Fibroblast of peridontal ligament (primary cell): Measurements from ENCODE around the gene DAP.
"Not testable (repeated sequence)": the region's sequence is repeated elsewhere in the genome, so short reads cannot be mapped to it uniquely, and the experiment has no call there.

Experiments
- DNase-seq: peaks from one replicate; pipeline ENCODE4 v3.0.0-alpha.2; 2010; ENCODE audit errors: extremely low read depth

Gene DAP

DNA sequence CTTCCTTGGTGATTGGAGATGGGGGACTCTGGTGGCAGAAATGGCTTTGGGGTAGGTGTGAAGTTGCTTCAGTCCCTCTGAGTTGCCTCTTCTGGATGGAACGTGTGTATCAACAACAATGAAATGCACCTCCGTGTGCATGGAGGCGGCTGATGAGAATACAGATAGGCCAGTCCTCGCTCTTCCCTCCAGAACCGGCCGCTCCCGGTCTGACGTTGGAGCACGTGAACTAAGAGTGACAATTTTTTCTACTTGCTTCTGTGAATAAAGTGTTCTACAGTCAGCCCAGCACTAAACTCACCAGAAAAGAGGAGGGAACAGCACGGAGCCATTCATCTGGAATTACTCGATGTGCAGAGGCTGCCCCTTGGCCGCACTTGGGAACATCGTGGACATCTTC lies 106.5 kb downstream of the DAP start:
- DNase-seq: no peak

DNA sequence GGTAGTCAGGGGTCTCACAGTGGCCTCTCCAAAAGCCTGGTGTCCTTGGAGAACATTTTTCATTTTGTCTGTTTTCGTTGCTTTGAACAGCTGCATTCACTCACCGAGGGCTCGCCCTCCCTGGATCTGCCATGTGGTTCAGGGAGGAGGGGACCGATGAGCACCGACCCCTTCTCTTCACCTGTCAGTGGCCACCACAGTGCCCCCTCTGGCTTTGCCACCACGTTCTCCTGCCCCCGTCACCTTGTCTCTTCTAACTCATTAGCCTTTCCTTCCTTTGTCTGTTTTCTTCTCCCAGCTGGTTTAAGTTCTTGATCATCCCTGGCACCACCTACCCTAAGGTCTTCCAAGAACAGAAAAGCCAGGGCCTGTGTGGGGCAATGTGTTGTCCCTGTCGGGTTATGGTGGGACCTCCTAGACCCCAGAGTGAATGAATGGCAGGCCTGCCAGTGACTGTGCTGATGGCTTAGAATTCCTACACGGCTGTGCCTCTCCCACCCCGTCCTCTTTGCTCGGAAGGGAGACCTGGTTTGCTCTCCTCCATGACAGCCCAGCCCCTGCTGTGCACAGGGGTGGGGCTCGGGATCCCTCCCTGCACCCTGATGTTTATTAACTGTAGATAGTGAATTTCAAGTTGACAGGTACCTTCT lies 107.2 kb downstream of the DAP start:
- no peak for DNase-seq

DNA sequence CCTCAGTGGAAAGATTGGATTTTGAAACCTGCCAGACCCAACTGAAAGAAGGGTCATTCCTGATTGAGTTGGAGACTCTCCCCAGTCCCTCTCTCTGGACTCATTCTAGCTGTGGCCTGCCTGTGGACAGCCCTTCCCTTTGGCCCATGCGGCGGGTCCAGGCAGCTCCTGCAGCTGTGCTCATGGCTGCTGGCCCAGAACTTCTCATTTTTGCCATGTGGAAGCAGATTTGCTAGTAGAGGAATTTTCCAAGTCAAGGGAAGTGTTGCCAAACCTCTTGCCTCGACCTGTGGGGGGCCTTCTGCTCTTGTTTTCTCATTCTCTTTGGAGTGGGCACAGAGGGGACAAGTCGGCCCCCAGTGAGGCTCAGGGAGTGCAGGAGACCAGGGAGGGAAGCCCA lies 108.0 kb downstream of the DAP start:
- peak; percentile 62 for DNase-seq

DNA sequence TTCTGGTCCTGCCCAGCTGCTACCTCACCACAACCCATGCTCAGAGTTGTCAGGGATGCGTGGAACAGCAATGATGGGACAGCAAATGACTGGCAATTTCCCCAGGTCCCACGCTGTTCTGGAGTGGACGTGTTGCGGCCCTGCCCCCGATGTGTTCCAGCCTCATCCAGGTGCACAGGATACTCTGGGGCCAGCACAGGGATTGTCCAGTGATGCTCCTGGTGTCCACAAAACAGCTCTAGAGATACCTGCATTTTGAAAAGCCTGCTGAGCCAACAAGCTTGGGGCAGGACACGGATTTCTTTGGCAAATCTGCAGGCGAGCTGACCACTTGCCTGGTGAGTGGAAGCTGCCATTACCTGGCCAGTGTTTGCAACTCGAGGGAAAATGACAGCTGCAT lies 108.4 kb downstream of the DAP start:
- no peak for DNase-seq

DNA sequence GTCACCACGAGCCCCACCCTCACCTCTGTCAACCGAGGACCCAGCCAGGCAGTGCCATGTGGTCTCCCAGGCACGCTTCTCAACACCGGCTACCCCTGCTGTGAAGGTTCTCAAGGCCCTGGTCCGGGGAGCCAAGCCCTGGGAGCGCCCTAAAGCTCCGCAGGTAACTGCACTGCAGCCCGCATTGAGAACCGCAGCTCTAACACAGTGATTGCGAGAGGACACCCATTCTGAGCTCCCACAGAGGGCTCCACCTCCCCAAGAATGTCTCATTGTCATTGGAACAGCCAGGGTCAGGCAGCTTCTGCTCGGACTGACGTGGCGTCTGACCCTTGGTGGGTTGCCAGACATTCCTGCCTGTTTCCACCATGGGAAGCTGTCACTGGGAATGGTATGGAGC lies 108.9 kb downstream of the DAP start:
- no peak for DNase-seq

DNA sequence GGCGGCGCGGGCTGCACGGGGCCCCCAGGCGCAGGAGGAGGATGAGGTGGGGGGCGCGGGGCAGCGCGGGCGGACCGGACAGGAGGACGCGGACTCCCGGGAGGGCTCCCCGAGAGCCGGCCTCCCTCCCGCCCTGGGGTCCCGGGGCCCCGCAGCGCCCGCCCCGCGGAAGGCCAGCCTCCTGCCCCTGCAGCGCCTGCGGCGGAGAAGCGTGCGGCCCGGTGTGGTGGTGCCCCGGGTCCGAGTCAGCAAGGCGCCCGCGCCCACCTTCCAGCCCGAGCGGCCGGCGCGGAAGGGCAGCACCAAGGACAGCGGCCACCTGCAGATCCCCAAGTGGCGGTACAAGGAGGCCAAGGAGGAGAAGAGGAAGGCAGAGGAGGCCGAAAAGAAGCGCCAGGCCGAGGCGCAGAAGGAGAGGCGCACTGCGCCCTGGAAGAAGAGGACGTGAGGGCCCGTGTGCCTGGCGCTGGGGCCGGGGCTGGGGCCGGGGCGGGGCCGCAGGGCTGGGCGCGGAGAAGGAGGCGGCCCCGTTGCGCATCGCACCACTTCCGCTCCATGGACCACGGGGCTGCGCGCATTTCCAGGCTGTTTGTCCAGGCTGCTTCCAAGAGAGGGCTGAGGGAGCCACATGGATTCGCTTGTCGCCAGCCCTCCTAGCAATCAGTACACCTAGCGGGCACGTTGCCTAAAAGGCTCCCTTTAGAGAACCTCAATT lies 111.2 kb downstream of the DAP start:
- DNase-seq: no peak

DNA sequence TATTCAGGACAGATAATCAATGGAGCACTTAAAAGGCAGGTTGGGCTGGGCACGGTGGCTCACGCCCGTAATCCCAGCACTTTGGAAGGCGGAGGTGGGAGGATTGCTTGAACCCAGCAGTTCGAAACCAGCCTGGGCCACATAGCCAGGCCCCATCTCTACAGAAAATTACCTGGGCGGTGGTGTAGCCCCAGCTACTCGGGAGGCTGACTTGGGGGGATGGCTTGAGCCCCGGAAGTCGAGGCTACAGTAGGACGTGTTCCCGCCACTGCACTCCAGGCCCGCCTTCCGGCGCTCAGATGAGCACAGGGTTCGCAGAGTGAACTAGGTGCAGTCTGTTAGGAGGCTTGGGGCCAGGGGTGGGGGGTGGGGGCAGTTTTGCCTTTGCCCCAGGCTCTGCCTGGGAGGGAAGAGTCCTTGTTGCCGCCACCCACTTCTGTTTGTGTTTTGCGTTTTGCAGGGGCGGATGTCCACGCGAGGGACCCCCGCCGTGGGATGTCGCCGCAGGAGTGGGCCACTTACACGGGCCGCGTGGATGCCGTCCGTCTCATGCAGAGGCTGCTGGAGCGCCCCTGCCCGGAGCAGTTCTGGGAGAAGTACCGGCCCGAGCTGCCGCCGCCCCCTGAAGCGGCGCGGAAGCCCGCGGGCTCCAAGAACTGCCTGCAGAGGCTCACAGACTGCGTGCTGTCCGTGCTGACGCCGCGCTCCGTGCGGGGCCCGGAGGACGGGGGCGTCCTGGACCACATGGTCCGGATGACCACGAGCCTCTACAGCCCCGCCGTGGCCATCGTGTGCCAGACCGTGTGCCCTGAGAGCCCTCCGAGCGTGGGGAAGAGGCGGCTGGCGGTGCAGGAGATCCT lies 112.0 kb downstream of the DAP start:
- DNase-seq: no peak

DNA sequence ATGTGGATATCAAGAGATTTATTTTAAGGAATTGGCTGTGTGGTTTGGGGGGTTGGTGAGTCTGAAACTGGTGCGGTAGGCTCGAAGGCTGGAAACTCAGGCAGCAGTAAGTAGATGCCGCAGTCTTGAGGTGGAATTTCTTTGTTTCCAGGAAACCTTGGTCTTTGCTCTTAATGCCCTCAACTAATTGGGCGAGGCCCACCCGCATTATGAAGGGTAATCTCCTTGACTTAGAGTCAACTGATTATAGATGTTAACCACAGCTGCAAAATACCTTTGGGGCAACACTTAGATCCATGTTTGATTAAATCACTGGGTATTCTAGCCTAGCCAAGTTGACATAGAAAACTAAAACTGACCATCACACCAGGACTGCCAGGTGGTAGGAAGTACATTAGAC lies 113.4 kb downstream of the DAP start:
- DNase-seq: no peak

DNA sequence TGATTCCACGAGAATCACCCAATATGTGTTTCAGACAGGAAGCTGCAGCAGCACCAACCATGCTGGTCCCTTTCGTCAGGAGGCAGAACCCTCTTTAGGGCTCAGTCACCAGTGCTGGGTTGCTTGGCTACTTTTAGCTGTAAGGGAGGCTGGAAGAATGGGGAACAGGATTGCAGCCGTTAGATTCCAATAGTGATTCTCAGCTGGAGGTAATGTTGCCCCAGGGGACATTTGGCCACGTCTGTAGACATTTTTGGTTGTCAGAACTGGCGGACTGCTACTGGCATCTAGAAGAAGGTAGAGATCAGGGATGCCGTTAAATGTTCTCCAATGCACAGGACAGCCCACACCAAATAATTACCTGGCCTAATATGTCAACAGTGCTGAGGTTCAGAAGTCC lies 115.4 kb downstream of the DAP start:
- DNase-seq: no peak

DNA sequence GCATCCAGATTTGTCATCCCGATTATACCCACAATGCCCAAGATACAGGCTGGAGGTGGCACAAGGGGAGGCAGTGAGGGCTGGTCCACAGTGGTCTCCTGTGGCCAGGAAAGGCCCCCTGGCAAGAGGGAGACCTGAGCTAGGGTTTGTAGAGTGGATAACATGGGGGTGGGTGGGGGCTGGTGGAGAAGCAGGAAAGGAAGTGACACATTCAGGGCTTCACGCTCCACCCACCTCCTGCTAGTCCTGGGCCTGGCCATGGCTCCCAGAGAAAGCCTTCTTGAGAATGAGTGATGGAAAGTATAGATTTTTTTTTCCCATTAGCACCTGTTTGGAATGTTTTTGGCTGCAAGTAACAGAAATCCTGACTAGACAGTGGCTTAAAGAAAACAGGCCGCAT lies 115.9 kb downstream of the DAP start:
- DNase-seq: no peak

DNA sequence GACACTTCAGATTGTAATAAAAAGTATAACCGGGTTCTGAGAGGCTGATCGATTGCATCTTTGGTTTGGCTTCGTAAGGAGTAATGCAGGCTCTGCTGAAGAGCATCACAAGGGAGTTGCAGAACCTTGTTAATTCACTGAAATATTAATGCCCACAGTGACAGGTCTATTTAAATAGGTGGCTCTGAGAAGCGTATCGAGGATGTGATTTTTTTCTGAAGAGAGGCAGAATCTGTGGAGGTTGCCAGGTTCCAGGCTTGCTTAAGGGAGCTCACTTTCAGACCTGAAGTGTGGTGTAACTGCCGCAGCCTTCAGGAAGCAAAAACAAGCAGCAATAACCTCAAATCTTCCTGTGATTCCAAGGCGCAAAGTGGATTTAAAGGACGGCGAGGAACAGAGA lies 116.8 kb downstream of the DAP start:
- DNase-seq: no peak

DNA sequence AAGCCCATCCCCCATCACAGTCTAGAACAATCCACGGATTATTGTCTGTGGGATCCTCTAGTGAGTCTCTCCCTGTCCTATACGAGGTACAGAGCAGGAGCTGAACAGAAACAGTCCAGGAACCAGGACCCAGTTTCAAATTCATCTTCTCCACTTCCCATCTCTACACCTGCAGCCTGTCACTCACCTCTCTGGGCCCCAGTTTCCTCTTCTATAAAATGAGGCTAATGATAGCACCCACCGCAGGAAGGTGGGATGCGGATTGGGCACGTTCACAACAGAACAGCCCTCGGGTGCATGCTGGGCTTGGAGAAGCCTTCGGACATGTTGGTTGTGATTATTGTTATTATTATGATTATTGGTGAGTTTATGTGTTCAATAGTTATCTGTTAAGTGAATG lies 118.7 kb downstream of the DAP start:
- no peak for DNase-seq

DNA sequence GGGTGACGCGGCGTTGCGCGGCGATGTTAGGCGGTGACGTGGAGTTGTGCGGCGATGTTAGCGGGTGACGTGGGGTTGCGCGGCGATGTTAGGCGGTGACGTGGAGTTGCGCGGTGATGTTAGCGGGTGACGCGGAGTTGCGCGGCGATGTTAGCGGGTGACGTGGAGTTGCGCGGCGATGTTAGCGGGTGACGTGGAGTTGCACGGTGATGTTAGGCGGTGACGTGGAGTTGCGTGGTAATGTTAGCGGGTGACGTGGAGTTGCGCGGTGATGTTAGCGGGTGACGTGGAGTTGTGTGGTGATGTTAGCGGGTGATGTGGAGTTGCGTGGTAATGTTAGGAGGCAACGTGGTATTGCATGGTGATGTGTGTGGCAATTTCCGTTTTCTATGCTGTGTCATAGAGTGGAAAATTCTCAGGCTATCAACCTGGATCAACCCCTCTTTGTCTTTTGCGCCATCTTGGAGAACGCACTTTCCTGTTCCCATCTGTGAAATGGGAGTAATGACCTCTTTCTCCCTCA lies 121.1 kb downstream of the DAP start:
- no peak for DNase-seq

DNA sequence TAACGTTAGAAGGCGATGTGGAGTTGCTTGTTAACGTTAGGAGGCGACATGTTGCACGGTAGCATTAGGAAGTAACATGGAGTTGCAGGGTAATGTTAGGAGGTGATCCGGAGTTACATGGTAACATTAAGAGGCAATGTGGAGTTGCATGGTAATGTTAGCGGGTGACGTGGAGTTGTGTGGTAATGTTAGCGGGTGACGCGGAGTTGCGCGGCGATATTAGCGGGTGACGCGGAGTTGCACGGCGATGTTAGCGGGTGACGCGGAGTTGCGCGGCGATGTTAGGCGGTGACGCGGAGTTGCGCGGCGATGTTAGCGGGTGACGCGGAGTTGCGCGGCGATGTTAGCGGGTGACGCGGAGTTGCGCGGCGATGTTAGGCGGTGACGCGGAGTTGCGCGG lies 122.3 kb downstream of the DAP start:
- not testable (repeated sequence) for DNase-seq

DNA sequence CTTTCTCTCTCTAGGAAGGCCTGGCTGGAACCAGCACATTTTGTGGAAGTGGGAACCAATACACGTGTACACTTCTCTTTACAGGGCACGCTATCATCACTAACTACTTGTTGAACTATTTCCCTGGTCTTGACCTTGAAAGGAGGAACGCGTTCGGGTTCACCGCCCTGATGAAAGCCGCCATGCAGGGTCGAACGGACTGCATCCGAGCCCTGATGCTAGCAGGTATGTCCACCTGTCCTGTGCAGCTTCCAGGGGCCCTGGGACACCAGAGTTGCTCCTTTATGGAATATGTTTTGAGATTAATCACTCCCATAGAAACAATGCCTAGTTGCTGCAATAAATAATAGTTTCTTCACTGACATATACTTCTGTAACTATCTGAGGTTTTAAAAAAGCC lies 123.1 kb downstream of the DAP start:
- DNase-seq: no peak

DNA sequence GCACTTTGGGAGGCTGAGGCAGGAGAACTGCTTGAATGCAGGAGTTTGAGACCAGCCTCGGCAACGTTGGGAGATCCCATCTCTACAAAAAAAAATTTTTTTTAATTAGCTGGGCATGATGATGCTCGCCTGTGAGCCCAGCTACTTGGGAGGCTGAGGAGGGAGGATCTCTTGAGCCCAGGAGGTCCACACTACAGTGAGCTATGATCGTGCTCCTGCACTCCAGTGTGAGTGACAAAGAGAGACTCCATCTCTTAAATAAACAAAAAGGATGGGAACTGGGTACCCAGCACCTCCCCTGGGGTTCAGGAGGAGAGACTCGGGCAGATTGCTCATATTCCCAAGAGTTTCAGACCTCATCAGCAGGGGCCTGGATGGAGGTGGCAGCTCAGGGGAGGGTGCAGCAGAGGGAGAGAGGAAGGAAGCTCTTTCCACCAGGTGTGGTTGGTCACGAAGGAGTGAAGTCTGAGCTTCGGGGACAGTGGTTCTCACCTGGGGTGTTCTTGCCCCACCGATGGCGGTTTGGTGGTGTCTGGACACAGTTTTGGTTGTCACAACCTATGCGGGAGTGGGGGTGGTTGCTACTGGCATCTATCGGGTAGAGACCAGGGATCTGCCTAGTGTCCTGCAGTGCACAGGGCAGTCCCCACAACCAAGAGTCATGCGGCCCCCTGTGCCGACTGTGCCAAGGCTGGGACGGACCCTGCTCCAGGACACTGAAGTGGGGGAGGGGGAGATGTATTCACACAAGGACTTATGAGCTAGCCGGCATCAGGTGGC lies 124.5 kb downstream of the DAP start:
- no peak for DNase-seq

DNA sequence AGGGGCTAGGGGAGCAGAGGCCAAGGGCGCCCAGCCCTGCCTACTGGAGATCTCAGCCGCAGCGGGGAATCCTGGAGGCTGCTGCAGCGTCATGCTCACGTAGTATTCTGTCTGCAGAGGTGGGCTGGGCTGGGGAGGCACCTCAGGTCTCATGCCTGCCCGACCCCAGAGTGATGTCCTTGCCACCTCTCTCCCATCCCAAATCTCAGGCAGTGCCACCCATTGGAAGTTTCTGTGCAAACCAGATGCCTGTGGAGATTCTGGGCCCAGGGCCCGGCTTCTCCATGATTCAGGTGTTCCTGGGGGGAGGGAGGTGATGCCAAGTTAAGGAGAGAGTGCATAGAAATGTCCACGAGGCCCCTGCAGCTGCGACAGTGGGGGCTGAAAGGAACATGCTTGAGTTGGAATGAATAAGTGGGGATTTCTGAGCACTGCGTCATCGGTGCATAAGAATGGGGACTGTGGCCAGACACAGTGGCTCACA lies 125.1 kb downstream of the DAP start:
- no peak for DNase-seq

DNA sequence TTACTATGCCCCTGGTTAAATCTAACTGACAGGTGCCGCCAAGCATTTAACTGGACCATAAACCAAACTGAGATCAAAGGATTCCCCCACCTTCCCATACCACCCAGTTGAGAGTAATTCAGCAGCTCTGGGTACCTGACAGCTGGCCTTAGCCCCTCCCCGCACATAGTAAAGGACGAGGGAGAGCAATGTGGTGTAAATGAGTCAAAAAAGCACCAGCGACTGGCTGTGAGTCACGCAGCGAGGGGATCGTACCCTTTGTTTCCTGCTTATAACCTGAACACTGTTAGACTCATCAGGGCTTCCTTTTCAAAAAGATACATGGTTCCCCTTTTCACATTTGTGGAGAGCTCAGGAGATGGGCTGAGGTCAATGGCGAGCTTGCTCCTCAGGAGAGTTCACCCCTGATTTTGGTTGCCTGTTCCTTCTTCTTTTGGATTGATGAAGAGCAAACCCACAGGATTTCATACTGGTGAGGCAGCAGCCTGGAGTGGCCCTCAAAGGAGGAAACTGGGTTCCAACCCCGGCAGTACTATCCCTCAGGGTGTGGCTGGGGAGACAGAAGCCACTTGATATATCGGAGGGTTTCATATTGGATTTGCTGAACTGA lies 125.7 kb downstream of the DAP start:
- no peak for DNase-seq

DNA sequence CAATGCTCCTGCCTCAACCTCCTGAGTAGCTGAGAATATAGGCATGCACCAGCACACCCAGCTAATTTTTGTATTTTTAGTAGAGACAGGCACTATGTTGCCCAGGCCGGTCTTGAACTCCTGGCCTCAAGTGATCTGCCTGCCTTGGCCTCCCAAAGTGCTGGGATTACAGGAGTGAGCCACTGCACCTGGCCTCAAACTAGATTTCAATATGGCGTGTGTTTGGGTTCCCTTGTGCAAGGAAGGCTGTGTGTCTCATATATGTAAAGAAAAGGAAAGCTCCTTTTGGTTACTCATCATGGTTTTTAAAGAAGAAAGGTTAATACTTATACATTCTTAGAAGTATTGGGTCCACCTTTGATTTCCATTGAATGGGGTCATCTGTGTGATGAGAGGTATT lies 126.5 kb downstream of the DAP start:
- DNase-seq: no peak

DNA sequence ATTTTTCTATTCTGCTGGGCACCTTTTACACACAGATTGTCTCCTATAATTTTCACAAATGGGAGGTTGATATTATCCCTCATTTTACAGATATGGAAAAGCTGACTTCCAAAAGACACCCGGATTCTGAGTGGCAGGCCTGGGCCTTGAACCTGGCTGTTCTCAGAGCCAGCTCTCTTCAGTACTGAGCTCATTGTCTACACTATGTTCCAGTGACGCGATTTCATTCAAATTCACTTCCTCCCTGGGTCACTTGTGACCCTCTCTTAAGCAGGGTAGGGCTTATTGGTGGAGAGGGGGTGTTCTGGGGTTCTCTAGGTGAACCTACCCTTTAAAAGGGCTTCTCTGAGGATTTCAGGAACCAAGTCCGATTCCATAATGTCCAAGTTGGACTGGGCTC lies 127.0 kb downstream of the DAP start:
- DNase-seq: no peak
